Measurements from ENCODE around the gene MRPL17.

MRPL17 gene

GRCh38 chr11:6654281-6655019 lies 28.7 kb downstream of the MRPL17 start:
- no peak for DNase-seq (ENCODE audit: low read depth)

GRCh38 chr11:6653656-6654055 lies 29.5 kb downstream of the MRPL17 start:
- DNase-seq (ENCODE audit: low read depth), result no peak

- no peak for DNase-seq (ENCODE audit: low read depth)
These were observed 30.0 kb downstream of the MRPL17 start for GRCh38 chr11:6653097-6653496.

- DNase-seq (ENCODE audit: low read depth), result no peak
These were observed 31.0 kb downstream of the MRPL17 start for GRCh38 chr11:6652182-6652581.

- DNase-seq (ENCODE audit: low read depth), result peak; percentile 31
These were observed 32.2 kb downstream of the MRPL17 start for GRCh38 chr11:6650980-6651379.

GRCh38 chr11:6650104-6650503 lies 33.0 kb downstream of the MRPL17 start:
- DNase-seq (ENCODE audit: low read depth), result no peak

GRCh38 chr11:6648501-6648900 lies 34.6 kb downstream of the MRPL17 start:
- no peak for DNase-seq (ENCODE audit: low read depth)

- DNase-seq (ENCODE audit: low read depth), result no peak
These were observed 35.3 kb downstream of the MRPL17 start for GRCh38 chr11:6647836-6648235.

GRCh38 chr11:6646918-6647679 lies 36.0 kb downstream of the MRPL17 start:
- no peak for DNase-seq (ENCODE audit: low read depth)

- no peak for DNase-seq (ENCODE audit: low read depth)
These were observed 36.6 kb downstream of the MRPL17 start for GRCh38 chr11:6646576-6646917.

GRCh38 chr11:6646071-6646470 lies 37.1 kb downstream of the MRPL17 start:
- no peak for DNase-seq (ENCODE audit: low read depth)

- DNase-seq (ENCODE audit: low read depth), result no peak
These were observed 40.2 kb downstream of the MRPL17 start for GRCh38 chr11:6642957-6643356.

- DNase-seq (ENCODE audit: low read depth), result no peak
These were observed 42.0 kb downstream of the MRPL17 start for GRCh38 chr11:6640985-6641701.

GRCh38 chr11:6640036-6640984 lies 42.8 kb downstream of the MRPL17 start:
- DNase-seq (ENCODE audit: low read depth), result no peak

GRCh38 chr11:6638429-6638828 lies 44.7 kb downstream of the MRPL17 start:
- DNase-seq (ENCODE audit: low read depth), result no peak

GRCh38 chr11:6637871-6638270 lies 45.3 kb downstream of the MRPL17 start:
- DNase-seq (ENCODE audit: low read depth), result no peak

- no peak for DNase-seq (ENCODE audit: low read depth)
These were observed 46.7 kb downstream of the MRPL17 start for GRCh38 chr11:6636480-6636879.

- no peak for DNase-seq (ENCODE audit: low read depth)
These were observed 47.8 kb downstream of the MRPL17 start for GRCh38 chr11:6635082-6635932.

GRCh38 chr11:6634534-6634933 lies 48.6 kb downstream of the MRPL17 start:
- no peak for DNase-seq (ENCODE audit: low read depth)

GRCh38 chr11:6633422-6634408 lies 49.4 kb downstream of the MRPL17 start:
- DNase-seq (ENCODE audit: low read depth), result no peak
